HepG2 (cell line): ENCODE data around the gene DPM2. TPM values are rescaled to one million over a fixed set of nuclear protein-coding genes. Genes with fewer than 3 reads are reported as not detected.

Experiments
- ATAC-seq: fragments of 200-7000 bp; cut with Tn5 transposase; 3 replicates; pipeline ENCODE4 v1.9.1; 2020; ENCODE audit warnings: mild to moderate bottlenecking, moderate library complexity
- BruUV-seq: library from RNA; stranded (reverse); fragments of 400-500 nt; replicated peaks from 2 replicates; lab custom pipeline; 2021; lab: Mats Ljungman, UMichigan
- CTCF ChIA-PET: fragments of 300-600 bp; formaldehyde crosslinking; extraction: SDS; loops from one replicate; lab custom pipeline; 2021; ENCODE audit warnings: low total read pairs, inconsistent platforms, low intra/inter-chr PET ratio; lab: Yijun Ruan, JAX
- POLR2A ChIA-PET: fragments of 350-600 bp; sonication (Branson Sonifier 250); formaldehyde crosslinking; loops from one replicate; lab custom pipeline; 2020; ENCODE audit warnings: antibody characterized with exemption, inconsistent platforms; lab: Yijun Ruan, JAX
- DNase-seq: peaks from one replicate; pipeline ENCODE4 v3.0.0-alpha.2; 2015; ENCODE audit warnings: low spot score
- FAIRE-seq: peaks from 3 replicates; lab custom pipeline; 2011; peaks lifted over from hg19 to GRCh38; lab: Jason Lieb, UNC
- H2AFZ ChIP-seq: one replicate; pipeline ENCODE4 v1.6.1; 2011; ENCODE audit warnings: low read length, inconsistent platforms
- H3K27ac ChIP-seq: fragments of 300-600 bp; 3 replicates; pipeline ENCODE4 v1.8.0; 2011; ENCODE audit warnings: mixed run types, mild to moderate bottlenecking, mixed read lengths, low read length, inconsistent platforms; ENCODE audit not compliant: insufficient read depth; ENCODE audit errors: extremely low read length
- H3K27me3 ChIP-seq, 2 experiments: fragments of 200-600 bp in 1 of 2; 2 replicates in 1 of 2; 3 replicates in 1 of 2; pipeline versions ENCODE4 v1.6.0 to v1.8.0; 2011; ENCODE audit warnings: low read length in 2 of 2, mild to moderate bottlenecking in 2 of 2, moderate library complexity in 2 of 2, inconsistent platforms in 1 of 2; ENCODE audit not compliant: insufficient read depth in 2 of 2, control insufficient read depth in 1 of 2
- H3K36me3 ChIP-seq, 2 experiments: fragments of 200-600 bp in 1 of 2; replicated peaks in 1 of 2; 2 replicates in 1 of 2; 3 replicates in 1 of 2; pipeline versions ENCODE4 v1.5.1 to v1.8.0; 2011; ENCODE audit warnings: low read length in 2 of 2, inconsistent platforms in 1 of 2; ENCODE audit not compliant: insufficient read depth in 2 of 2, control insufficient read depth in 1 of 2
- H3K4me1 ChIP-seq: 2 replicates; pipeline ENCODE4 v1.5.1; 2012; ENCODE audit warnings: low read length, inconsistent platforms; ENCODE audit not compliant: insufficient read depth
- H3K4me2 ChIP-seq: 2 replicates; pipeline ENCODE4 v1.6.0; 2011; ENCODE audit warnings: low read depth, low read length, inconsistent platforms
- H3K4me3 ChIP-seq, 3 experiments: fragments of 200-600 bp in 1 of 3; sonication (generic), shearing (Covaris generic) in 1 of 3; replicated peaks in 1 of 3; 2 replicates each; pipeline ENCODE4 v1.5.1; 2011 to 2016; ENCODE audit warnings: low read length in 3 of 3, inconsistent platforms in 2 of 3, low read depth in 2 of 3, mild to moderate bottlenecking in 2 of 3, control low read depth in 1 of 3, mixed read lengths in 1 of 3; ENCODE audit not compliant: insufficient read depth in 1 of 3
- H3K79me2 ChIP-seq: one replicate; pipeline ENCODE4 v1.6.1; 2011; ENCODE audit warnings: low read length, inconsistent platforms; ENCODE audit not compliant: insufficient read depth
- H3K9ac ChIP-seq: 2 replicates; pipeline ENCODE4 v1.6.0; 2011; ENCODE audit warnings: mild to moderate bottlenecking, low read depth, low read length, inconsistent platforms; ENCODE audit not compliant: insufficient read depth
- H3K9me3 ChIP-seq: 2 replicates; pipeline ENCODE4 v1.5.1; 2012; ENCODE audit warnings: mild to moderate bottlenecking, low read length
- H4K20me1 ChIP-seq: 2 replicates; pipeline ENCODE4 v1.6.0; 2011; ENCODE audit warnings: inconsistent platforms, mild to moderate bottlenecking, low read length, moderate library complexity; ENCODE audit not compliant: insufficient read depth
- ASH2L ChIP-seq: fragments of 300-600, 200-600 bp; sonication (generic); IDR thresholded peaks from 2 replicates; pipeline ENCODE4 v1.7.0; 2017; ENCODE audit warnings: low read depth, mild to moderate bottlenecking, moderate library complexity, mixed read lengths, low read length; ENCODE audit not compliant: insufficient read length
- ATF7 ChIP-seq, 2 experiments: fragments of 450-650 bp in 1 of 2; sonication (generic) in 1 of 2; formaldehyde crosslinking in 1 of 2; IDR thresholded peaks; 2 replicates each; pipeline versions ENCODE4 v1.4.0 to v1.6.1; 2016 to 2020; ENCODE audit warnings: antibody characterized with exemption in 1 of 2, mild to moderate bottlenecking in 1 of 2, missing genetic modification reagents in 1 of 2
- CREB1 ChIP-seq, 2 experiments: fragments of 450-650 bp in 1 of 2; IDR thresholded peaks; 2 replicates each; pipeline ENCODE4 v1.6.1; 2016 to 2017; ENCODE audit warnings: control low read depth in 1 of 2, mild to moderate bottlenecking in 1 of 2, missing compliant biosample characterization in 1 of 2, missing genetic modification characterization in 1 of 2
- ELF3 ChIP-seq: IDR thresholded peaks from 2 replicates; pipeline ENCODE4 v1.6.1; 2016; ENCODE audit warnings: missing genetic modification reagents, missing compliant biosample characterization
- ERF ChIP-seq: IDR thresholded peaks from 2 replicates; pipeline ENCODE4 v1.6.1; 2018; ENCODE audit warnings: missing biosample characterization, missing genetic modification reagents
- FOXO1 ChIP-seq: sonication (generic); formaldehyde crosslinking; IDR thresholded peaks from 2 replicates; pipeline ENCODE4 v1.4.0; 2020; ENCODE audit warnings: missing genetic modification reagents
- MAFK ChIP-seq, 2 experiments: IDR thresholded peaks in 1 of 2; conservative IDR thresholded peaks in 1 of 2; 2 replicates each; pipeline ENCODE4 v1.6.1; 2011; ENCODE audit warnings: improper control_type of control experiment in 2 of 2, low read length in 2 of 2
- NCOA2 ChIP-seq: sonication (generic); formaldehyde crosslinking; IDR thresholded peaks from 2 replicates; pipeline ENCODE4 v1.8.0; 2022; ENCODE audit warnings: inconsistent platforms
- NFIB ChIP-seq: sonication (generic); formaldehyde crosslinking; IDR thresholded peaks from 2 replicates; pipeline ENCODE4 v1.9.0; 2021; ENCODE audit warnings: missing genetic modification reagents, mild to moderate bottlenecking, borderline replicate concordance
- NONO ChIP-seq, 2 experiments: fragments of 450-650 bp in 1 of 2; sonication (generic) in 1 of 2; formaldehyde crosslinking in 1 of 2; IDR thresholded peaks in 1 of 2; conservative IDR thresholded peaks in 1 of 2; 2 replicates each; pipeline versions ENCODE4 v1.6.1 to v1.8.0; 2017 to 2022; ENCODE audit warnings: mild to moderate bottlenecking in 1 of 2, missing genetic modification reagents in 1 of 2, moderate library complexity in 1 of 2
- PPARG ChIP-seq: conservative IDR thresholded peaks from 2 replicates; pipeline ENCODE4 v1.6.1; 2016; ENCODE audit warnings: missing biosample characterization, missing genetic modification reagents
- WIZ ChIP-seq: sonication (generic); formaldehyde crosslinking; IDR thresholded peaks from 2 replicates; pipeline ENCODE4 v1.5.1; 2020; ENCODE audit warnings: mild to moderate bottlenecking, missing genetic modification reagents
- ZNF3 ChIP-seq: IDR thresholded peaks from 2 replicates; pipeline ENCODE4 v1.7.0; 2017; ENCODE audit warnings: inconsistent platforms
- ZNF362 ChIP-seq: sonication (generic); formaldehyde crosslinking; IDR thresholded peaks from 2 replicates; pipeline ENCODE4 v1.4.0; 2020; ENCODE audit warnings: missing genetic modification reagents, mild to moderate bottlenecking, borderline replicate concordance
- WGBS: methylation state at CpG from one replicate; pipeline ENCODE4 v1.1.6; 2017; ENCODE audit warnings: low lambda C conversion rate; 5-methylcytosine and 5-hydroxymethylcytosine counted together
- in situ Hi-C: cut with HindIII; loops from 2 replicates; pipeline ENCODE4 v1.10.0; 2017; ENCODE audit warnings: low pct_unique_long_range_greater_than_20kb; ENCODE audit not compliant: extremely low pct_ligation_motif_present
- intact Hi-C: fragments of 100-400 bp; cut with micrococcal nuclease; formaldehyde crosslinking; loops from one replicate; pipeline ENCODE4 v1.10.0; 2022; ENCODE audit not compliant: unreplicated experiment
- polyA plus RNA-seq, 8 experiments: library from polyadenylated mRNA; depleted of rRNA in 3 of 8; stranded (reverse) in 7 of 8; unstranded in 1 of 8; fragments of >200 nt; fragmentation: Illumina TruSeq in 4 of 8; extraction: Trizol in 4 of 8; gene quantifications; 2 replicates each; pipeline versions ENCODE4 v1.2.1 to v1.2.3, GENCODE V29; 2011 to 2016; ENCODE audit warnings: low read depth in 4 of 8, missing spikeins in 1 of 8, mixed read lengths in 1 of 8; ENCODE audit not compliant: insufficient read depth in 1 of 8
- total RNA-seq, 5 experiments: library from RNA; depleted of rRNA; stranded (reverse); fragments of >200 nt; fragmentation: Illumina TruSeq; extraction: Trizol; gene quantifications; 2 replicates each; pipeline ENCODE4 v1.2.3, GENCODE V29; 2016; ENCODE audit warnings: low read depth in 1 of 5

Gene DPM2
- total and polyA plus RNA-seq, 2 of the 13 experiments (the other 11 are each of a cell fraction or from before 2014, with no cell fraction given) = 24.8 to 35.3 TPM

GRCh38 chr9:127924736-127925444 is 12.8 kb downstream of the DPM2 start (continued):
- no peak for TF ChIP-seq ELF3 (CRISPR knock-in tag)

DNA sequence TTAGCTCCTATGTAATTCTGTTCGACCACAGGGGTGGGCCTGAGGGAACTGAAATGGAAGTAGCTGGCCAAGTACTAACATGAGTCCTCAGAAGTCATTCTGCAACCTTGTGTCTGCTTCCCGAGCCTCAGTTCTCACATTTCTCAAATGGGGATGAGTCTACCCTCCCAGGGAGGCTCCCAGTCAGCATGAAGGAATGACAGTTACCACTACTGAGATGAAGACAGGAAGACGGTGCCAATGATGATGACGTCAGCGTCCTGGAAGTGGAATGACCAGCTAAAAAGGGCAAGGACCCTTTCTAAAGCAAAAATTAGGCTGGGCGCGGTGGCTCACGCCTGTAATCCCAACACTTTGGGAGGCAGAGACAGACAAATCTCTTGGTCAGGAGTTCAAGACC is 13.9 kb downstream of the DPM2 start:
- POLR2A ChIA-PET = no interaction called here
- no peak overlapping the region for H2AFZ ChIP-seq
- H3K4me3 ChIP-seq = no peak overlapping the region
- peaks cover 36% of the 10 kb centered on the region for H3K4me1 ChIP-seq
- peaks cover 0 to 31% of the 10 kb centered on the region in 2 experiments; a peak in 4 of 5 replicates for H3K27me3 ChIP-seq
- ATAC-seq (no peak), DNase-seq (no peak), FAIRE-seq (no peak)
- no peaks in the 10 kb centered on the region for H3K36me3 ChIP-seq
- H3K4me2 ChIP-seq = no peak overlapping the region
- H3K9ac ChIP-seq = no peak overlapping the region
- no peaks in the 10 kb centered on the region for H3K79me2 ChIP-seq
- no peak overlapping the region for H3K27ac ChIP-seq
- no peaks in the 10 kb centered on the region for H3K9me3 ChIP-seq
- intact Hi-C loops (no loop called here), in situ Hi-C loops (loop anchor here (10.0 kb wide), 1 partner anchor 419 kb away; no protein-coding TSS in a partner anchor)
- no peaks in the 10 kb centered on the region for H4K20me1 ChIP-seq
- WGBS = 66% methylated on average over 8 of the region's 8 CpGs
- no TSS peak for BruUV-seq
- CTCF ChIA-PET = no interaction called here
- peak; percentile 82 for TF ChIP-seq CREB1 (IDR thresholded peaks at IDR 0.05)
- no peak for TF ChIP-seq CREB1 (CRISPR knock-in tag; IDR thresholded peaks at IDR 0.05)
- TF ChIP-seq NONO (IDR thresholded peaks at IDR 0.05) = no peak
- no peak for TF ChIP-seq NONO (CRISPR knock-in tag; conservative IDR thresholded peaks at IDR 0.05)
- TF ChIP-seq ASH2L = no peak
- 0 out of 4 replicates have a peak, but pooled peaks of 1 of the 2 experiments have one; percentile 12 for TF ChIP-seq MAFK (conservative IDR thresholded peaks at IDR 0.05 in 1 of 2, IDR thresholded peaks at IDR 0.05 in 1 of 2; ENCODE audit: low read length in 2 of 2)
- TF ChIP-seq ATF7 (IDR thresholded peaks at IDR 0.05) = peak; percentile 78
- no peak for TF ChIP-seq ATF7 (CRISPR knock-in tag; IDR thresholded peaks at IDR 0.05)
- TF ChIP-seq NCOA2 (CRISPR knock-in tag) = no peak
- no peak for TF ChIP-seq PPARG (CRISPR knock-in tag)
- TF ChIP-seq NFIB (CRISPR knock-in tag) = no peak
- TF ChIP-seq ZNF3 (CRISPR knock-in tag) = no peak
- TF ChIP-seq ZNF362 = no peak
- no peak for TF ChIP-seq FOXO1
- no peak for TF ChIP-seq WIZ (CRISPR knock-in tag)
- TF ChIP-seq ERF (CRISPR knock-in tag) = no peak
